Measurements from ENCODE around the gene ZNF239.
A peak's percentile ranks its signal among the peaks of the same experiment; 100 is the strongest.
"Not testable (repeated sequence)": the region's sequence is repeated elsewhere in the genome, so short reads cannot be mapped to it uniquely, and the experiment has no call there.

ZNF239 gene

DNA sequence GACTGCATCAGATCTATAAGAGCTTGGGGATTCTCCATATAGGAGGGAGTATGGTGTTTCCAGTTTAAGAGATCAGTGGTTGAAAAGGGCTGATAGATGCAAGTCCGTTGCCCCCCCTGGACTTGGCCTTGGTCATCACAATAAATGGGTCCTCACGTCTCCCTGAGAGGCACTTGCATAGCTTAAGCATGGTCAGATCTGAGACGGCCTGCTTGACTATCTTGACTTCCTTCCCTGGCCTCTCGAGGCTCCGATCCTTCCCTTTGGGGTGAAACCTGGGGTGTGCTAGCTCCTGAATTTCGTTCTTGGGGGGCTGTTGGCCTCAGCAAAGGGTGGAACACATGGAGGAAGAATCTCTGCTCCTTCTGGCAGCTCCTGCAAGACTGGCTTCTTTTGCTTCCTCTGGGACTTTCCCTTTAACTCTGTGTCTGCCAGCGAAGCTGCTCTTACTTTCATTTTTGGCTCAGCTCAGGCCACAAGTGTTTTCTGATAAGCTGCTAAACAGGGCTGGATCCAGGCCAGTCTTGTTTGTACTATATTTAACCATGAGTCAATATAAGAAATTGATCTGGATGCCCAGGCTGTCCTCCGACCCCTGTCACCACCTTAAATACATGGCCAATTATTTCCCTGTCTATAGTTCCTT lies 20.7 kb upstream of the ZNF239 start:
- peaks cover 7% of the 10 kb centered on the region for H3K36me3 Mint-ChIP-seq
- H3K4me1 Mint-ChIP-seq (ENCODE audit: low read depth): peaks cover 32% of the 10 kb centered on the region
- H3K9me3 Mint-ChIP-seq (ENCODE audit: low read depth): no peaks in the 10 kb centered on the region
- H3K4me3 Mint-ChIP-seq: peak overlapping the region; percentile 82
- H3K27ac Mint-ChIP-seq: peak overlapping the region; percentile 7
- no peaks in the 10 kb centered on the region for H3K27me3 Mint-ChIP-seq

DNA sequence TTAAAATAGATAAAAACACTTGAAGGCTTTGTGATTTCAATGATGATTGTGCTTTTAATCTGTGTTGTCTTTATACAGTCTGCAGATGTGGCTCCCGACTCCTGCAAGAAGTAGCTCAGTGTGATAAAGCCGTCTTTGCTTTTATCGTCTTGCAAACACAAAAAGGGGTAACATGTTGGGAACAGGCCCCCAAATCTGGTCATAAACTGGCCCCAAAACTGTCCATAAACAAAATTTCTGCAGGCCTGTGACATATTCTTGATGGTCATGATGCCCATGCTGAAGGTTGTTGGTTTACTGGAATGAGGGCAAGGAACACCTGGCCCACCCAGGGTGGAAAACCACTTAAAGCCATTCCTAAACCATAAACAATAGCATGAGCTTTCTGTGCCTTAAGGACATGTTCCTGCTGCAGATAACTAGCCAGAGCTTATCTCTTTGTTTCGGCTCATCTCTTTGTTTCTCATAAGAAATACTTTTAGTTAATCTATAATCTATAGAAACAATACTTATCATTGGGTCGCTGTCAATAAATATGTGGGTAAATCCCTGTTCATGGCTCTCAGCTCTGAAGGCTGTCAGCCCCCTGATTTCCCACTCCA lies 17.0 kb upstream of the ZNF239 start:
- H3K4me1 Mint-ChIP-seq (ENCODE audit: low read depth): peaks cover 25% of the 10 kb centered on the region
- peaks cover 7% of the 10 kb centered on the region for H3K36me3 Mint-ChIP-seq
- H3K9me3 Mint-ChIP-seq (ENCODE audit: low read depth): no peaks in the 10 kb centered on the region
- no peak overlapping the region for H3K4me3 Mint-ChIP-seq
- H3K27me3 Mint-ChIP-seq: peaks cover 1% of the 10 kb centered on the region
- H3K27ac Mint-ChIP-seq: no peak overlapping the region

DNA sequence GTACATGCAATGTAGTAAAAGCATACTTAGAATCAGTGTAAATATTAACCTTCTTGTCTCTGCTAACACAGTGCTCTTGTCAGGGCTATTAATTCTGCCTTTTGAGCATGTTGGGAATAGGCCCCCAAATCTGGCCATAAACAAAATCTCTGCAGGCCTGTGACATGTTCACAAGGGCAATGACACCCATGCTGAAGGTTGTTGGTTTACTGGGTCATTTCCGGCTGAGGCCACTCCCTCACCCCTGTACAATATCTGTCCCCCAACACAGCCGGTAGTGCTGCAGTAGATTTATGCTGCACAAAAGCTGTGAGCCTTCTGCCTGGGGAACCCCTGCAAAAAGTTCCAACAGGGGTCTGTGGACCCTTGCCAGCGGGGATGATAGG lies 12.3 kb upstream of the ZNF239 start:
- H3K27me3 Mint-ChIP-seq; H3K4me3 Mint-ChIP-seq; H3K9me3 Mint-ChIP-seq (ENCODE audit: low read depth); H3K27ac Mint-ChIP-seq; H3K36me3 Mint-ChIP-seq; H3K4me1 Mint-ChIP-seq (ENCODE audit: low read depth): not testable (repeated sequence)

DNA sequence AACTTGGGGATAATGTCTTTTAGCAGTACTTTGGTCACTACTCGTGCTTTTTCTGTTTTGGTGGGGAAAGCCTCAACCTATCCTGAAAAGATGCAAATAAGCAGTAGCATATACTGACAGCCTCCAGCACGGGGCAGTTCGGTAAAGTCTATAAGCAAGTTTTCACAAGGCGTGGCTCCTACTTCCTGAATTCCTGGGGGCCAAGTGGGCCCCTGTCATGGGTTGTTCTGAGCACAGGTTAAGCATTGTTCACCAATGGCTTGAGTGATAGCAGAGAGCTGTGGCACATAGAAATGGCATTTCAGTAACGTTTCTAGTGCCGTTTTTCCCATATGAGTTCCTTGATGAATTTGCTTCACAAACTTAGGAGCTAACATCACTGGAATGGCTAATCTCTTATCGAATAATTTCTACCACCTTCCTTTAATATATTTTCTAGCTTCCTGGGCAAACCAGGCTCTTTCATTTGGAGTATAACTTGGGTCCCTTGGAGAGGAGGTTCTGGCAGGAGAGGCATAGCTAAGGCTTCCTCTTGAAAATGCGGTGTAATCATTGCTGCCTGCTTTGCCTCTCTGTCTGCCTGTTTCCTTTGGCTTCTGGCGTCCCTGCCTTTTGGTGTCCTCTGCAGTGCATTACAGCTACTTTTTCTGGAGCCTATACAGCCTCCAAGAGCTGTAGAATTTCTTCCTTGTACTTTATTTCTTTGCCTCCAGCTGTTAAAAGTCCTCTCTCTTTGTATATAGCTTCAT lies 11.7 kb upstream of the ZNF239 start:
- Mint-ChIP-seq H3K36me3 (peaks cover 4% of the 10 kb centered on the region), H3K27ac (no peak overlapping the region), H3K27me3 (peaks cover 4% of the 10 kb centered on the region), H3K4me1 (ENCODE audit: low read depth) (peaks cover 4% of the 10 kb centered on the region), H3K4me3 (no peak overlapping the region), H3K9me3 (ENCODE audit: low read depth) (no peaks in the 10 kb centered on the region)

DNA sequence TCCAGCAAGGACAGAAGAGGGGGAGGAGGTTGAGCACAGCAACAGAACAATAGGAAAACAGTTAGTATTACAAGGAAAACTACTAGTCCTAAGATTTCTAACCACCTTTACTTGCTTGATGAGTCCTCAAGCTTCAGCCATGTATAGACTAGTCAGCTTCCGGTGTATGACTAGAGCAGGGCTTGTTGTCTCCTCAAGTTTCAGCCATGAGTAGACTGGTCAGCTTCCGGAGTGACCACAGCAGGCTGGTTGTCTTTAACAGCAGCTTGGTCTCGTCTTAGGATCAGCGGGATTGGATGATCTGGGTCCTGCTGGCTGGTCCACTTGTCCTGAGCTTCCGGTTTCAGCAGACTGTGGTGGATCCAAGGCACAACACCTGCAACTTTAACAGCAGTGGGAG lies 10.6 kb upstream of the ZNF239 start:
- H3K36me3 Mint-ChIP-seq: peaks cover 4% of the 10 kb centered on the region
- H3K27me3 Mint-ChIP-seq: peaks cover 4% of the 10 kb centered on the region
- no peaks in the 10 kb centered on the region for H3K9me3 Mint-ChIP-seq (ENCODE audit: low read depth)

DNA sequence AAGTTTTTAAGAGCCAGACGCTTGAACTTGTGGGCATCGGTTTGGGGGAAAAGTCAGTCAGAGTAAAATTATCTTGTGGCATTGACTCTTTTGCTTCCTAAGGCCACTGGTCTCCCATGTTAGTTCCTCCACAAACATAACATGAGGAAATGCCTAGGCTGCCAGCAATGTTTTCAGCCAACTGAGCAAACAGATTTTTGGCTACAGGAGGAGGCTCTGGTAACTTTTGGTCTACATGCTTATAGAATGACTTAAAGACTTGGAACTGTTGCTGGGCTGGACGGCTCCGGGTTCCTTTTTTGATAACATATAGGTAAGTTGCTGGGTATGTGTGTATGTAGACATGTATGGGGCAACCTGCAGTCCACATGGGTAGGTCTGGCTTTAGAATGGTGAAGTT lies 9.6 kb upstream of the ZNF239 start:
- H3K27me3 Mint-ChIP-seq: peaks cover 2% of the 10 kb centered on the region
- peaks cover 4% of the 10 kb centered on the region for H3K36me3 Mint-ChIP-seq
- H3K9me3 Mint-ChIP-seq (ENCODE audit: low read depth): no peaks in the 10 kb centered on the region
- no peak overlapping the region for H3K4me3 Mint-ChIP-seq
- H3K4me1 Mint-ChIP-seq (ENCODE audit: low read depth): peaks cover 4% of the 10 kb centered on the region
- no peak overlapping the region for H3K27ac Mint-ChIP-seq

More for the DNA sequence above, 10.6 kb upstream of the ZNF239 start:
- no peak overlapping the region for H3K27ac Mint-ChIP-seq
- peaks cover 4% of the 10 kb centered on the region for H3K4me1 Mint-ChIP-seq (ENCODE audit: low read depth)
- no peak overlapping the region for H3K4me3 Mint-ChIP-seq

DNA sequence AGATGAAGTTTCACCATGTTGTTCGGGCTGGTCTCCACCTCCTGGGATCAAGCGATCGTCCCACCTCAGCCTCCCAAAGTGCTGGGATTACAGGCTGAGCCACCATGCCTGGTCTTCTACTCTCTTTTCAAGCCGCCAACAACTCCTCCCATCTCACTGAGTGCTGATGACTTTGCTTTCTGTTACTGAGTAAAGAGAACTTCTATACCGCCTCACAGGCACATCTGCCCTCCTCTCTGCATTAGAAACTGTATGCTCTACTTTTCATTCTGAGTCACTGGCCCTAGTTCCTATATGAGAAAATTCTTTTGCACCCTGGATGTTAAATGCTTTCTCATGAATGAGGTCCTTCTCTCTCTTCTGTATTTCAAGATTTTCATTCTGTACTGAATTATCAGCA lies 2.2 kb upstream of the ZNF239 start:
- H3K9me3 Mint-ChIP-seq (ENCODE audit: low read depth): peaks cover 7% of the 10 kb centered on the region
- no peaks in the 10 kb centered on the region for H3K27me3 Mint-ChIP-seq
- no peak overlapping the region for H3K27ac Mint-ChIP-seq
- peaks cover 43% of the 10 kb centered on the region for H3K4me1 Mint-ChIP-seq (ENCODE audit: low read depth)
- H3K4me3 Mint-ChIP-seq: peak overlapping the region; percentile 46
- peaks cover 14% of the 10 kb centered on the region for H3K36me3 Mint-ChIP-seq

DNA sequence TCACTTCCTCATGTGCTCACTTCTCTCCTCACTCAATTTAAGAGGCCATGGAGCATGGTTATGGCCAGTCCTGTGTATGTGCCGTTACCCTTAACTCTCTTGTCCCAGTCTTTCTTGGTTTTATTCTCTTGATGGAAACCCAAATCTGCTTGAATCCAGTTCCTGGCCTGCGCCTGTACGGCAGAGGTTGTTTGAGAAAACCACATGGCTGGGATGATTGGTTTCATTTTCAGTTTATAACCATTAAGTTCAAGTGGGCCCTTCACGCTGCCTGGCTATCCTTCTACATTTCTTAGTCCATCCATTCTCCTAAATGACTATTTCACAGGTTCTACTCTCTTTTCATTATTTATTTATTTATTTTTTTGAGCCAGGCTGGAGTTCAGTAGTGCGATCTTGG lies 1.6 kb upstream of the ZNF239 start:
- H3K4me1 Mint-ChIP-seq (ENCODE audit: low read depth): peaks cover 47% of the 10 kb centered on the region
- no peaks in the 10 kb centered on the region for H3K27me3 Mint-ChIP-seq
- peak overlapping the region; percentile 73 for H3K27ac Mint-ChIP-seq
- peaks cover 7% of the 10 kb centered on the region for H3K9me3 Mint-ChIP-seq (ENCODE audit: low read depth)
- peak overlapping the region; percentile 47 for H3K4me3 Mint-ChIP-seq
- peaks cover 13% of the 10 kb centered on the region for H3K36me3 Mint-ChIP-seq

DNA sequence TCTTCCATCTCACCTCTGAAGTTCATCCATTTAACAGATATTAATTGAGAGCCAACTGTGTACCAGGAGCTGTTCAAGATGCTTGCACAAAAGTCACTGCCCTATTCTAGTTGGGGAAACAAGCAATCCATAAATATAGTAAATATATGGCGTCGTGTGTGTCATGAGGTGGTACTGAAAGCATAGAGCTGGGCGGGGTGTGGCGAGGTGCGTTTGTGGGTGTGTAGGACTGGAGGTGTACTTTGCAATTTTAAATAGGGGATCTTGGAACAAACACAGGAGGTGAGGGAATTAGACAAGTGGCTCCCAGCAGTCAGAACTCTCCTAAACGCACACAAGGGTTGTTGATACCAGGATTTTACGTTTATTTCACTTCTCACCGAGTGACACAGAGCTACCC lies 490 bp upstream of the ZNF239 start:
- Mint-ChIP-seq H3K9me3 (ENCODE audit: low read depth) (peaks cover 7% of the 10 kb centered on the region), H3K27ac (peak overlapping the region; percentile 90), H3K36me3 (peaks cover 18% of the 10 kb centered on the region), H3K4me3 (peak overlapping the region; percentile 87), H3K27me3 (no peaks in the 10 kb centered on the region), H3K4me1 (ENCODE audit: low read depth) (peaks cover 53% of the 10 kb centered on the region)

DNA sequence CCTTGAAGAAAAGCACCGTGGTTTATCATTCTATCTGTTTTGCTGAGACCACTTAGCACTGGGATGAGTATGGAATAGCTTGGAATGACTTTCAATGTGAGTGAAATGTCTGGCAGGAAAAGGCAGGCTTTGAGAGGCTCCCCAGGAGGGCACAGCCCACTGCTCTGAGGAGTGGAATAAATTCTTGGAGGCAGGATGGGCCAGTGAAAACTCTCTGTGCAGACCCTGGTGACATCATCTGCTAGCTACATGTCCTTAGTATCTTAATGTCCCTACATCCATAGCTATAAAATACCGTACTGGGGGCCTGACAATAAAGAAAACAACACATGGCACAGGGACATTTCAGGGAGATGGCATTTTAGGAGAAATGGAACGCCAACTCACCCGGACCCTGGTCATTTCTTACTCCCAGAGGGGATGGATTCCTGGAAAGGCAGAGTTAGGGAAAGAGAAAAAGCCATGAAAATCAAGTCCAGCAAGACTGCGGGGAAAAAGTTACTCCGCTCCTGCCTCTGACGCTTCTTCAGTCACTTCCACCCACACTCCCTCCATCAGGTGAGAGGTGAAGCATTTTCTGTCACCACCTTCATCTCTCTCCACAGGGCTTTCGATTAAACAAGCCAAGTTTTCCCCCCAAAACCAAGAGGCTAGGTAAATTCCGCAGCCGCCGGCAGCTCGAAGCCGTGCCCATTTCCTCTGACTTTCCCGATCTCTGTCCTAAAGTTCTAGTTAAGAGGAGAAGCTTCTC lies 991 bp downstream of the ZNF239 start:
- Mint-ChIP-seq H3K9me3 (ENCODE audit: low read depth) (peaks cover 7% of the 10 kb centered on the region), H3K27me3 (no peaks in the 10 kb centered on the region), H3K4me3 (peak overlapping the region; percentile 79), H3K4me1 (ENCODE audit: low read depth) (peaks cover 53% of the 10 kb centered on the region), H3K27ac (peak overlapping the region; percentile 84), H3K36me3 (peaks cover 18% of the 10 kb centered on the region)

DNA sequence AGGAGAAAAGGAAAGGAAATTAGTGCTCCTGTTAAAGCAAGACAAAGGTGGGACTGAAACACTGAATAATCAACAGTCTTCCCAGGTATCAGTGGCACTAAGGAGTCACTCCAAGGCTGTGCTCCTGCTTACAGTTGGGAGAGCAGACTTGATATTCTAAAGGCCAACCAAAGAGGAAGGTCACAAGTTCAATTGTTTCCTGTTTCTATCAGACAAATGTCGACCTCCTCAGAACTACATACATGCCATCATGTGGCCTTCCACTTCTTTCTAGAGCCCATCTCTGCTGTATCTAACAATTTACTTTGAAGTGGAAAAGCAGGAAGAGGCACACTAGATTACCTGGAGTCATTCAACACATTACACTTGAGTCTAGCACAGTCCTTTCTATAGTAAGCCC lies 3.4 kb downstream of the ZNF239 start:
- peaks cover 47% of the 10 kb centered on the region for H3K4me1 Mint-ChIP-seq (ENCODE audit: low read depth)
- H3K4me3 Mint-ChIP-seq: peak overlapping the region; percentile 9
- peaks cover 6% of the 10 kb centered on the region for H3K9me3 Mint-ChIP-seq (ENCODE audit: low read depth)
- no peak overlapping the region for H3K27ac Mint-ChIP-seq
- H3K27me3 Mint-ChIP-seq: no peaks in the 10 kb centered on the region
- H3K36me3 Mint-ChIP-seq: peaks cover 28% of the 10 kb centered on the region

DNA sequence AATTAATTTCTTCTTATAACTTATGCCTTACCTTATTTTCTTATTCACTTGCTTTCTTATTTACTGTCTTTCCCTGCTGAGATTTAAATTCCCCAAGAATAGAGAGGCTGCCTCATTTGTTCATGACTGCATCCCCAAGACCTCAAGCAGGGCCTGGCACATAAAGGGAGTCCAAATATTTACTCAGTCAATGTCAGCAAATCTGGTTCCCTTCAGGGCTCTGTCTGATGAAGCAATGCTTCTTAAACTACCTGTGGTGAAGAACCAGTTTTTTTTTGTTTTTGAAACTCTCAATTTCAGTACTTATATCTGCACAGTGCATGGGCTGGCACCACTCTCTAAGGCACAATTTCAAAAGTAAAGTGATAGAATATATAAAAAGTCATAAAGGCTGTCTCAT lies 4.7 kb downstream of the ZNF239 start:
- peaks cover 29% of the 10 kb centered on the region for H3K36me3 Mint-ChIP-seq
- H3K27me3 Mint-ChIP-seq: no peaks in the 10 kb centered on the region
- H3K9me3 Mint-ChIP-seq (ENCODE audit: low read depth): peaks cover under 1% of the 10 kb centered on the region
- no peak overlapping the region for H3K4me3 Mint-ChIP-seq
- H3K4me1 Mint-ChIP-seq (ENCODE audit: low read depth): peaks cover 34% of the 10 kb centered on the region
- no peak overlapping the region for H3K27ac Mint-ChIP-seq

DNA sequence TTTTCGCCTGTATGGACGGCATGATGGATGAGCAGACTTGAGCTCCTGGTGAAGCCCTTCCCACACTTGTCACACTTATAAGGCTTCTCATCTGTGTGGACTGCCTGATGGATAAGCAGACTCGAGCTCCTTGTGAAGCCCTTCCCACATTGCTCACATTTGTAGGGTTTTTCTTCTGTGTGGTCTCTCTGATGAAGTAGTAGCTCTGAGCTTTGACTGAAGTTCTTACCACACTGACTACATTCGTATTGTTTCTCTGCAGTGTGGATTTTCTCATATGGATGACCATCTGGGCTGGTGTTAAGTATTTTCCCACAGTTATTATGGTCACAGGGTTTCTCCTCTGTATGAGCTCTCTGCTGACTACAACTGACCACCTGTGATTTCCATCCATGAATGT lies 17.2 kb downstream of the ZNF239 start:
- peaks cover 73% of the 10 kb centered on the region for H3K36me3 Mint-ChIP-seq
- no peaks in the 10 kb centered on the region for H3K27me3 Mint-ChIP-seq
- H3K4me1 Mint-ChIP-seq (ENCODE audit: low read depth): no peaks in the 10 kb centered on the region
- peaks cover 53% of the 10 kb centered on the region for H3K9me3 Mint-ChIP-seq (ENCODE audit: low read depth)
- H3K27ac Mint-ChIP-seq: no peak overlapping the region
- H3K4me3 Mint-ChIP-seq: no peak overlapping the region

DNA sequence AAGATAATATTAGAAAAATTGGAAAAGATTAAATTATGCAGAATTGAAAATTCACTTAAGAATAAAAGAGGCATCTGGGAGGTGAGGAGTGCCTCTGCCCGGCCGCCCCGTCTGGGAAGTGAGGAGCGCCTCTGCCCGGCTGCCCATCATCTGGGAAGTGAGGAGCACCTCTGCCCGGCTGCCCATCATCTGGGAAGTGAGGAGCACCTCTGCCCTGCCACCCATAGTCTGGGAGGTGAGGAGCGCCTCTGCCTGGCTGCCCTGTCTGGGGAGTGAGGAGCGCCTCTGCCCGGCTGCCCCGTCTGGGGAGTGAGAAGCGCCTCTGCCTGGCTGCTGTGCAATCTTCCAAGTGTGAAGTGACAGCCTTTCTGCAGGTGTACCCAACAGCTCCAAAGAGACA lies 30.7 kb downstream of the ZNF239 start:
- peaks cover 17% of the 10 kb centered on the region for H3K36me3 Mint-ChIP-seq
- H3K9me3 Mint-ChIP-seq (ENCODE audit: low read depth); H3K4me1 Mint-ChIP-seq (ENCODE audit: low read depth); H3K27ac Mint-ChIP-seq; H3K27me3 Mint-ChIP-seq; H3K4me3 Mint-ChIP-seq: not testable (repeated sequence)
